Measurements from ENCODE around the gene GFOD1.

Gene GFOD1

GRCh38 chr6:13528777-13529343 is 41.5 kb upstream of the GFOD1 start:
- H3K36me3 ChIP-seq (replicated peaks): no peaks in the 10 kb centered on the region
- TF ChIP-seq, protein P1, sequence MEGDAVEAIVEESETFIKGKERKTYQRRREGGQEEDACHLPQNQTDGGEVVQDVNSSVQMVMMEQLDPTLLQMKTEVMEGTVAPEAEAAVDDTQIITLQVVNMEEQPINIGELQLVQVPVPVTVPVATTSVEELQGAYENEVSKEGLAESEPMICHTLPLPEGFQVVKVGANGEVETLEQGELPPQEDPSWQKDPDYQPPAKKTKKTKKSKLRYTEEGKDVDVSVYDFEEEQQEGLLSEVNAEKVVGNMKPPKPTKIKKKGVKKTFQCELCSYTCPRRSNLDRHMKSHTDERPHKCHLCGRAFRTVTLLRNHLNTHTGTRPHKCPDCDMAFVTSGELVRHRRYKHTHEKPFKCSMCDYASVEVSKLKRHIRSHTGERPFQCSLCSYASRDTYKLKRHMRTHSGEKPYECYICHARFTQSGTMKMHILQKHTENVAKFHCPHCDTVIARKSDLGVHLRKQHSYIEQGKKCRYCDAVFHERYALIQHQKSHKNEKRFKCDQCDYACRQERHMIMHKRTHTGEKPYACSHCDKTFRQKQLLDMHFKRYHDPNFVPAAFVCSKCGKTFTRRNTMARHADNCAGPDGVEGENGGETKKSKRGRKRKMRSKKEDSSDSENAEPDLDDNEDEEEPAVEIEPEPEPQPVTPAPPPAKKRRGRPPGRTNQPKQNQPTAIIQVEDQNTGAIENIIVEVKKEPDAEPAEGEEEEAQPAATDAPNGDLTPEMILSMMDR (IDR thresholded peaks at IDR 0.05; ENCODE audit: low read depth, low read length, missing control alignments): no peak
- H3K27me3 ChIP-seq (replicated peaks): no peaks in the 10 kb centered on the region
- in situ Hi-C loops (cut with HindIII; ENCODE audit: low pct_ligation_motif_present, low sequenced_read_pairs): no loop called here
- no peak for DNase-seq
- H3K27ac ChIP-seq: no peak overlapping the region
- H3K4me3 ChIP-seq (ENCODE audit: low read depth, low read length): no peak overlapping the region

- TF ChIP-seq, protein P1 (IDR thresholded peaks at IDR 0.05; ENCODE audit: low read depth, low read length, missing control alignments): no peak
- Histone ChIP-seq H3K27ac (no peak overlapping the region), H3K4me3 (ENCODE audit: low read depth, low read length) (no peak overlapping the region), H3K36me3 (replicated peaks) (no peaks in the 10 kb centered on the region), H3K27me3 (replicated peaks) (no peaks in the 10 kb centered on the region)
- in situ Hi-C loops (cut with HindIII; ENCODE audit: low pct_ligation_motif_present, low sequenced_read_pairs): no loop called here
- no peak for DNase-seq
Observed at GRCh38 chr6:13528232-13528631, 40.8 kb upstream of the GFOD1 start.

- Histone ChIP-seq H3K4me3 (ENCODE audit: low read depth, low read length) (no peak overlapping the region), H3K27ac (no peak overlapping the region), H3K27me3 (replicated peaks) (no peaks in the 10 kb centered on the region), H3K36me3 (replicated peaks) (no peaks in the 10 kb centered on the region)
- TF ChIP-seq, protein P1 (IDR thresholded peaks at IDR 0.05; ENCODE audit: low read depth, low read length, missing control alignments): no peak
- no peak for DNase-seq
- in situ Hi-C loops (cut with HindIII; ENCODE audit: low pct_ligation_motif_present, low sequenced_read_pairs): no loop called here
Observed at GRCh38 chr6:13527671-13528056, 40.3 kb upstream of the GFOD1 start.

- no peak overlapping the region for H3K27ac ChIP-seq
- no peak overlapping the region for H3K4me3 ChIP-seq (ENCODE audit: low read depth, low read length)
Observed at GRCh38 chr6:13526727-13527670, 39.6 kb upstream of the GFOD1 start.

DNA sequence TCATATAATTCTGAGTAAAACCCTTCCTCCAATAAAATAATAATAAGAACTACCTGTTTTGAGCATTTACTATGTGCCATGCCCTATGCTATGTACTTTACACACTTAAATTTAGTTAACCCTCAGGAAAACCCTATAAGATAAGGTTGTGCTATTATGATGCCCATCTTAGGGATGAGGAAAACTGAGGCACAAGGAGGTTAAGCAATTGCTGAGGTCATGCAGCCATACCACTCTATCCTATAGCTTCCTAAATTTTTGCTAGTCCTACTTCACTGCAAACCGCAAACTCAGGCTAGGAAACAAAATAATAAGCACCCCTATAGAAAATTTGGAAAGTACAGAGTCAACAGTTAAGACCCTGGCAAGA is 38.9 kb upstream of the GFOD1 start:
- Histone ChIP-seq H3K27ac (no peak overlapping the region), H3K4me3 (ENCODE audit: low read depth, low read length) (no peak overlapping the region), H3K27me3 (replicated peaks) (no peaks in the 10 kb centered on the region), H3K36me3 (replicated peaks) (no peaks in the 10 kb centered on the region)
- no peak for DNase-seq
- TF ChIP-seq, protein P1 (IDR thresholded peaks at IDR 0.05; ENCODE audit: low read depth, low read length, missing control alignments): no peak
- in situ Hi-C loops (cut with HindIII; ENCODE audit: low pct_ligation_motif_present, low sequenced_read_pairs): no loop called here

More at GRCh38 chr6:13526727-13527670, 39.6 kb upstream of the GFOD1 start:
- TF ChIP-seq, protein P1 (IDR thresholded peaks at IDR 0.05; ENCODE audit: low read depth, low read length, missing control alignments): no peak
- DNase-seq: no peak
- H3K36me3 ChIP-seq (replicated peaks): no peaks in the 10 kb centered on the region
- H3K27me3 ChIP-seq (replicated peaks): no peaks in the 10 kb centered on the region
- in situ Hi-C loops (cut with HindIII; ENCODE audit: low pct_ligation_motif_present, low sequenced_read_pairs): no loop called here

Measured in brain microvascular endothelial cell (primary cell).